NOMO-1 (cell line): ENCODE results near the gene ST8SIA4.
A peak's percentile ranks its signal among the peaks of the same experiment; 100 is the strongest.

Source experiments
- DNase-seq, 2 experiments: peaks; one replicate each; lab custom pipeline; 2025; ENCODE audit not compliant: unreplicated experiment in 2 of 2; lab: John Stamatoyannopoulos, UW

Gene ST8SIA4

GRCh38 chr5:100832252-100833230 is 70.5 kb downstream of the ST8SIA4 start:
- DNase-seq, result no peak

DNA sequence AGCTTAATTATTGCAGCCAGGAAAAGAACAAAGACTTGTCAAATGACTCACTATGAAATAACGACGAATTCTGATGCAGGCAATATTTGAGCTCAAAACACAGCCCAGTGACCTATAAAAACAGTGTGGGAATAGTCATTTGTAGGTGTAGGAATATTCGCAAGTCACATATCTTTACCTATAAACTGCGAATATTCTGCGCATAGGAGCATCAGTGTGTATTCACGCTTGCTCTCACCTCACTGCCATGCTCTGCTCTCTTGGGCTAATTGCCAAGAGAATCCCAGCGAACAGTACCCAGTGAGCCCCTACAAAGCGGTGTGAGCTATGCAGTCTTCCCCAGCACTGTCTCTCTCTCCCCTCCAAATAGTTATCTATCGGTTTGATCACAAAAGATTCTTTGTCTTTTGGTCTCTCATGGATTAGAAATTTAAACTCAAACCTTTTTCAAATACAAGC is 74.2 kb downstream of the ST8SIA4 start:
- no peak for DNase-seq

DNA sequence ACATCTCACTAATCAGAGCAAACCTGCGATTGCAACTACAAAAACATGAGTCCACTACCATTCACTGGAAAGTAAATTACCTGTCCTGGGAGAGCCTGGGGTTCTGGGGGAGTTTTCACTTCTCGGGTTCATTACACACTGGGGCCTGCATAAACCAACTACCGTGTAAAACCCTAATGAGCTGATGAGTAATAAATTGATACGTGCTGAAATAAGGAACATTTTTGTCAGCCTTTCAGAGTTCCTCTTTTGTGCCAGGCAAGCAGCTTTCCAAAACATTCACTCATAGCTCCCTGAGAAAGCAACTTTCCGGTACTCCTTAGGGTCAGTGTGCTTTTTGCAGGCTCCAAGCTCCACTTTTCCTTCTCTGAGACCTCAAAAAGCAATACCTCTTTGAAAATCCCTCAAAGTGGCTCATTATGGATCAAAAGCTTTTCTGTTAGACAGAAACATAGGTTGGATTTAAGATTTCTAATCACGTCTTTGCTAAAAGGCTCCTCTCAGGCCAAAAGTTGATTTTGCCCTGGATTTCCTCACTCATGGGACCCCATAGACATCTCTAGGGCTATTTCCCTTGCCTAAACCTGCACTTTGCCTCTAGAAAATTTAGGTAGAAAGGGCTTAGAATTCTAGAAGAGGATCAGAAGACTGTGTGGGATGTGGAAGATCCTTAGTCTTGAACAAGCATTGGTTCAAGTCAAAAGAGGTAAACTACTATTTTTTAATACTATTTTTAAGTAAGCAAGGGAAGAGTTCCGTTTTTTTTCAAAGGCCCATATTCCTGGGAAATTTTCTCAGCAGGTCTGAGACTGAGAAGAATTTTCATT is 74.8 kb downstream of the ST8SIA4 start:
- DNase-seq, result peak; percentile 47 to 70

DNA sequence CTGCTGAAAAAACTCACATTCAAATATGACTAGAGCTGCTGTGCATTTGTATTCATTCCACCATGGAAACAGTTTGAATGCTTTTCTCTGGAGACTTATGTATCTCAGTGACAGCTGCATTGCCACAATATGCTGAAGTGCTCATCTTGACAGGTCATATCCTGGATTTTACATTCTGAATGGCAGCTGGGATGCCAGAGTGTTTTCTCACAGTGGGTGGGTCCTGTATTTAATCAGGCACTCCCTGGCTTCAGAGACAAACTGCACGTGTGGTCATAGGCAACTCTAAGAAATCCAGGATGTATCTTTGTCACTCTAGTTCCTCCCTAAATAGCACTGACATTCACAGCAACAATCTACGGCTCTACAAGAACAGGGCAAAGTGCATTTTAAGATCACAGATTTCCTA is 75.6 kb downstream of the ST8SIA4 start:
- DNase-seq, result peak in 1 of 2 experiments; percentile 20

- DNase-seq, result peak; percentile 43 to 69
These were observed 76.9 kb downstream of the ST8SIA4 start for GRCh38 chr5:100826133-100826532.

DNA sequence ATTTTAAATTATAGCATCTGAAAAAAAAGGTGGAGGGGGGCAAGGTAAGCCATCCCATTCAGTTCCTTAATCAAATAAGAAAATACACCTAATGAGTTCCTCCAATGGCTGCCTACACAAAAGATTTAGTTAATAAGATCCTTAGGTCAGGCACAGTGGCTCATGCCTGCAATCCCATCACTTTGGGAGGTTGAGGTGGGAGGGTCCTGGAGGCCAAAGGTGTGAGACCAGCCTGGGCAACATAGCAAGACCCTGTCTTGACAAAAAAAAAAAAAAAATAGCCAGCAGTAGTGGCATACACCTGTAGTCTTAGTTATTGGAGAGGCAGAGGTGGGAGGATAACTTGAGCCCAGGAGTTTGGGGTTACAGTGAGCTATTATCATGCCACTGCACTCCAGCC is 78.4 kb downstream of the ST8SIA4 start:
- no peak for DNase-seq

- no peak for DNase-seq
These were observed 79.3 kb downstream of the ST8SIA4 start for GRCh38 chr5:100823812-100824211.

- DNase-seq, result no peak
These were observed 81.3 kb downstream of the ST8SIA4 start for GRCh38 chr5:100821751-100822150.

GRCh38 chr5:100818340-100818739 is 84.7 kb downstream of the ST8SIA4 start:
- DNase-seq, result no peak

DNA sequence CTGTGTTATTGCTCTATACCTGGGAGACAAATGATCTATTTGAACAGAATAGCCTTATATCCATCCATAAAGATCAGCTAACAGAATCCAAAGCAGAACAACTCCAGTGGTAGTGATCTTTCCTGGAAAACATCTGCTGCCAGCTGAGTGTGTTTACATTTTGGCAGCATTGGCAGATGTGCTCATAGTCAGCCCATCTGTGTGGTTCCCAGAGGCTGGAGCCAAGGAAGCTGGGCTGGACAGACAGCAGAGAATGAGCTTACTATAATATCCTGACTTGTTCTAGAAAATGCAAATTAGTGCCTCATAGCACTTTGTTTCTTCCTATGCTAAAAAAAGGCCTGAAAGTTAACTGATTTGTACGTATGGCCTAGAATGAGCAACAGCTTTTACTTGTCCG is 99.7 kb downstream of the ST8SIA4 start:
- no peak for DNase-seq

DNA sequence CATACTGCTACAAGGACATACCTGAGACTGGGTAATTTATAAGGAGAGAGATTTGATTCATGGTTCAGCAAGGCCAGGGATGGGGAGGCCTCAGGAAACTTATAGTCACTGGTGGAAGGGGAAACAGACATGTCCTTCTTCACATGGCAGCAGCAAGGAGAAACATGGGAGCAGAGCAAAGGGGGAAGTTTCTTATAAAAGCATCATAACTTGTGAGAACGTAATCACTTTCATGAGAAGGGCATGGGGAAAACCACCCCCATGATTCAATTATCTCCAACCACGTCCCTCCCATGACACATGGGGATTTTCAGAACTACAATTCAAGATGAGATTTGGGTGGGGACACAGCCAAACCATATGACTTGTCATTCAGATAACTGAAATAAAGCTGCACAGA is 100.9 kb downstream of the ST8SIA4 start:
- DNase-seq, result no peak

DNA sequence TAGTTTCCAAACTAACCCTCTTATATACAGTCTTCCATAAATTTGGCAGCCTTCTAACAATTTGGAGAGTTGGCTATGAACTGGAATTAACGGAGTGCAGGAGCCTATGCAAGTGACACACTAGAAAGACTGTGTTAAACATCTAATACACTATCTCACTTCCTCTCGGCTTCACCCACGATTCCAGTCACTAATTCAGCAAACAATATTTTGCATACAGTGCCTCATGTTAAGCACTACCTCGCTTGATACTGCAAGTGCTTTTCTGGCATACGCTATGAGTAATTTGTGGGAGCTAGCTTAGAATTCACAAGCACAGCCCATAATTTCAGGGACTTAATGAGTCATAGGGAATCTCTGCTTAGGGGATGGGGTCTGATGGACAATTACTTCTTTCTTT is 102.5 kb downstream of the ST8SIA4 start:
- DNase-seq, result no peak

DNA sequence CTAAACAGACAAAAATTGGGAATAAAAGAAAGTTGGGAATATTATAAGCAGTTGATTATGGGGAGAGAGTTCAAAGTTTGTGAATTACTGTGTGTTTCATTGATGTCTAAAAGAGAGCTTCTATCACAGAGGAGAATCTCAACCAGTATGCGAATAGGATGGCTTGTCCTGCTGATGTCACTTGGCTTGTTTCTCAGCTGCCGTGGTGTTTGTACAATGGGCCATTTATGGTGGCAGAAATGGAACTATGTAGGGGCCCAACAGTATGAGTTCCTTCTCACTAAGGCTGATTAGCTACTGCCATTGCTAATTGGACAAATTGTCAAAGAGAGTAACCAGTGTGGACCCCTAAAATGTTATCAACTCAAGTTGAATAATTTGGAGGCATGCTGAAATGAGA is 103.9 kb downstream of the ST8SIA4 start:
- no peak for DNase-seq

GRCh38 chr5:100797861-100798260 is 105.2 kb downstream of the ST8SIA4 start:
- DNase-seq, result no peak

GRCh38 chr5:100796851-100797250 is 106.2 kb downstream of the ST8SIA4 start:
- DNase-seq, result no peak

- no peak for DNase-seq
These were observed 108.2 kb downstream of the ST8SIA4 start for GRCh38 chr5:100794844-100795243.

DNA sequence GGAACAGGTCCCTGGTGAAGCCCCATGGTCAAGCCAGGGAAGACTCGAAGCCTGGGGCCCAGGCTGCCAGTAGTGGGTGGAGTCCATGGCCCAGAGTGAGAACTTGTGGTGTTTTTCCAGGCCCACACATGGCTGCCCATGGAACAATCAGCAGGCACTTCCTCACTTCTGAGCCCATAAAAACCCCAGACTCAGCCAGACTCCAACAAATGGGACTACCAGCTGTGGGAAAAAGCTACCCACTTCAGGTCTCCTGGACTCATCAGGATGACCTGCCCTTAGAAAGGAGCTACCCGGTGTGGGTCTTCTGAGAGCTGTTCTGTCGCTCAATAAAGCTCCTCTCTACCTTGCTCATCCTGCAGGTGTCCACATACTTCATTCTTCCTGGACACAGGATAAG is 108.9 kb downstream of the ST8SIA4 start:
- DNase-seq, result no peak

DNA sequence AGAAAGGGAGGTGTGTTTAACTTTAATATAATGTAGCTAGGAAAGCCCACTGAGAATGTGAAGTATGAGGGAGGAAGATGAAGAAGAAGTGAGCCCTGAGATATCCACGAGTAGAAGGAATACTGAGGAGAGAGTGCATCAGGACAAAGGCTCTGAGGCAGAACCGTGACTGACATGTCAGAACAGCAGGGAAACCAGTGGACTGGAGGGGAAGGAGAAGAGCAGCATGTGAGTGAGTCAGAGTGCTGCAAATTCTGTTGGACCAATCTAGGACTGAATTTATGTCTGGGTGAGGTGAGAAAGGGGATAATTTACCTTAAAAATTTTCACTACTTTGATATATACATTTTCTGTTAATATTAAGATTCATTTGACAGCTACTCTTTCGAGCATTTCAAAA is 110.3 kb downstream of the ST8SIA4 start:
- no peak for DNase-seq

DNA sequence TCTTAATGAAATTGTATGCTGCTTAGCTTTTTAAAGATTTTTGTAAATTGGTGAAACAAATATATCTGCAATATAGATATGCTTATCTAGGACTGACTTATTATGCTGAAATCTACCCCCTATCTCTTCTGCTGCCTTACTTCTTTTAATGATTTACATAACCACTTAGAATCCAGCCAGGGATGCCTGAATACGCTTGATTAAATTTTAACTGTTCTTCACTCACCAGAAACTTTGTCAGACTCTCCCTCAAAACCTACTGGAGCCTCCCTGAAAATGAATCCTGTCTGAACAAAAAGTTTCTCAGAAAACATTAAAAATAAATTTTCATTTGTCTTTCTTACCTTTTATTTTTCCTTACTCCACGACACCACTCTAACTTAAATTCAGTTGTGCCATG is 111.7 kb downstream of the ST8SIA4 start:
- DNase-seq, result no peak

DNA sequence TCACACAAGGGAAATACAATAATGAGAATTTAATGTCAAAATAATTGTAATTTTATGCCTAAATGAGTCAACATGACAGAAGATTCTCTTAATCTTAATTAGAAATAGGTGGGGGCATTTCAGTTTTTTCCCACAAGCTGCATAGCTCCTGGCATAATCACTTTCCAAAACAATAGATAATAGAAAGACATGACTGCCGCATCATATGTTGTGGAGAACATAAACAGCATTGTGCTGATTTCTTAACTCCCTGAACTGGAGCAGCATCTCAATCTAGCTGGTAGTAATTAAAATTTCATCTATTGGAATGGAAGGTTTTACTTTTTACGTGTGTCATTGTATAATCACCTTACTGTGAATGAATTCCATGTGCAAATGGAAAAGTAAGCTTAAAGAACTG is 112.1 kb downstream of the ST8SIA4 start:
- no peak for DNase-seq

DNA sequence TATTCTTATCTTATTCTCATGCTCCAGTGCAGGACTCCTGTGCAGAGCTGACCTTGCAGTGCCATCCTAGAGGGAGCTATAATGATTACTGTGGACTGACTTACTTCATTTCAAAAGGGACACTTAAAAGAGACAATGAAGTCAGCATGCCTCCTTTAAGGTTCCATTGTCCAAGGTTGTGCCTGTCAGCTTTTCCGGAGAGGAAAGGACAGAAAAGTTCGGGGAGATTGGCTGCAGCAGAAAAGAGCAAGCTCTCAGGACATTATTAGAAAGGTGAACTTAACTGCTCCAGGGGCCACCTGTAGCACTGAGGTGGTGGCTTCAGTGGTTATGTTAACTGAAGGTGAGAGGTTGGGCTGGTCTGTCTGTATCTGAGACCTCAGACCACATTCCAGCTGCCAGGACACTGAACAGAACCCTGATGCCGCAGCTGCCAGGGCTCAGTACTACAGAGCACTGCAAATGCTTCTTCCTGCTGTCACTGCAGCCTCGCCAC is 112.9 kb downstream of the ST8SIA4 start:
- DNase-seq, result peak in 1 of 2 experiments; percentile 57
